Measurements from ENCODE around the gene PTGIR.

DNA sequence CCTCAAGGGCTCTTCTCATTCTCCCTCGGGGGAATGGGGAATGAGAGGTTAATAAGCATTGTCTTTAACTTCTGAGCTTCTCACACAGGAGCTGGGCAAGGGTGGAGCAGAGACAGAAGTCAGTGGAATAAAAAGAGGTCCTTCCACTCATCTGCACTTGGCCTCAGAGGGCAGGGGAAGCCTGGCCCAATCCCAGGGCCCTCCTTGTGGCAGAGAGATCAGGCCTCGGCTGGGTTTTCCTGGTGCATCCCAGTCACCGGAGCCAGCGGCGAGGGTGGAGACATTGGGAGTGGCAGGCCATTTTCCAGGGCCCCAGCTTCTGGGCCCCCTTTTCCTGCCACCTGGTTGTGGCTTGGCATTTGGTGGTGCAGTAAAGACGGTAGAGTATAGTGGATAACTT is 13.1 kb downstream of the PTGIR start:
- no peak for TF ChIP-seq EZH2 (IDR thresholded peaks at IDR 0.05)
- TF ChIP-seq POLR2AphosphoS5 (IDR thresholded peaks at IDR 0.05; ENCODE audit: borderline replicate concordance, low read depth, low read length): no peak

All from SK-N-MC (cell line).